IMR-90 (cell line): ENCODE measurements around the gene GLCCI1.

Source experiments
- BHLHE40 ChIP-seq: fragments of 150-350 bp; IDR thresholded peaks from 2 replicates; pipeline ENCODE4 v1.6.1; 2016; ENCODE audit warnings: mild to moderate bottlenecking, low read depth, low read length
- CEBPB ChIP-seq: IDR thresholded peaks from 2 replicates; pipeline ENCODE4 v1.6.1; 2012; ENCODE audit warnings: low read depth, low read length, improper control_type of control experiment
- CHD1 ChIP-seq: IDR thresholded peaks from 2 replicates; pipeline ENCODE4 v1.6.1; 2012; ENCODE audit warnings: low read depth, low read length, improper control_type of control experiment
- CTCF ChIP-seq: conservative IDR thresholded peaks from 2 replicates; pipeline ENCODE4 v1.5.1; 2012; ENCODE audit warnings: mild to moderate bottlenecking, low read depth, low read length, improper control_type of control experiment
- MAFK ChIP-seq: IDR thresholded peaks from 2 replicates; pipeline ENCODE4 v1.6.1; 2012; ENCODE audit warnings: low read depth, low read length, improper control_type of control experiment
- MAZ ChIP-seq: IDR thresholded peaks from 2 replicates; pipeline ENCODE4 v1.6.1; 2012; ENCODE audit warnings: low read depth, mild to moderate bottlenecking, low read length, improper control_type of control experiment, moderate library complexity, borderline replicate concordance
- NFE2L2 ChIP-seq: fragments of 150-350 bp; IDR thresholded peaks from 2 replicates; pipeline ENCODE4 v1.6.1; 2016; ENCODE audit warnings: low read depth, mild to moderate bottlenecking, low read length
- POLR2A ChIP-seq: IDR thresholded peaks from 2 replicates; pipeline ENCODE4 v1.6.1; 2012; ENCODE audit warnings: mild to moderate bottlenecking, low read depth, low read length
- RAD21 ChIP-seq: IDR thresholded peaks from 2 replicates; pipeline ENCODE4 v1.6.1; 2012; ENCODE audit warnings: low read length, improper control_type of control experiment
- RCOR1 ChIP-seq: IDR thresholded peaks from 2 replicates; pipeline ENCODE4 v1.6.1; 2012; ENCODE audit warnings: mild to moderate bottlenecking, low read length, improper control_type of control experiment; ENCODE audit not compliant: insufficient replicate concordance
- RFX5 ChIP-seq: IDR thresholded peaks from 2 replicates; pipeline ENCODE4 v1.8.0; 2012; ENCODE audit warnings: low read depth, mild to moderate bottlenecking, low read length, moderate library complexity
- SMC3 ChIP-seq: fragments of 150-350 bp; IDR thresholded peaks from 2 replicates; pipeline ENCODE4 v1.6.1; 2016; ENCODE audit warnings: low read depth, mild to moderate bottlenecking, antibody characterized with exemption, low read length, moderate library complexity

GRCh38 chr7:8063706-8064297 is 95.2 kb downstream of the GLCCI1 start:
- TF ChIP-seq CTCF (no peak), NFE2L2 (no peak), CEBPB (no peak), RCOR1 (no peak), MAFK (no peak), POLR2A (no peak), BHLHE40 (no peak), SMC3 (no peak), RAD21 (no peak), CHD1 (no peak), MAZ (no peak), RFX5 (no peak)
